Lower leg skin (tissue), 3 donors: ENCODE data around the gene STK10.

Source experiments
- POLR2A ChIP-seq, 2 donors: fragments of 450-650 bp; IDR thresholded peaks; one replicate each; pipeline ENCODE4 v1.6.1; 2016 to 2017; ENCODE audit warnings: antibody characterized with exemption in 2 of 2, mild to moderate bottlenecking in 1 of 2, moderate library complexity in 1 of 2
- TF ChIP-seq, protein P1 (sequence below), 3 donors: fragments of 450-650 bp; IDR thresholded peaks; one replicate each; pipeline ENCODE4 v1.5.1; 2016; ENCODE audit warnings: antibody characterized with exemption in 3 of 3, mild to moderate bottlenecking in 3 of 3, moderate library complexity in 2 of 3

DNA sequence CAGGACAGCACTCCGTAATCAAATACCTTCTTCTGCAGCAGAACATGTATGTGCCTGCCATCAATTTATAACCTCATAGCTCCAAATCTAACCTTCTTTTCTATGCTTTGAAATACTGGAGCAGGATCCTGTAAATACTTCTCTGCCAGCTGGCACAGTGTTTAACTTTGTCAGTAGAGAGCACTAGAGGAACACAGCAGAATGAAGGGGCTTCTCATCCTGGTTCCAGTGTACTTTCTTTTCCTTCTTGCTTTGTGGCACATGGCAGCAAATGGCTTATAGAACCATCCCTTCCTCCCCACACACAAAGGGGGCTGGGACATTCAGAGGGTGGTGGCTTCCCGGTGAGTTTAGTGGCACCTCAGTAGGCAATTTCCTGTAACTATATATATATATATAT lies 177.7 kb downstream of the STK10 start:
- no peak for TF ChIP-seq POLR2A (IDR thresholded peaks at IDR 0.05)
- TF ChIP-seq, protein P1, sequence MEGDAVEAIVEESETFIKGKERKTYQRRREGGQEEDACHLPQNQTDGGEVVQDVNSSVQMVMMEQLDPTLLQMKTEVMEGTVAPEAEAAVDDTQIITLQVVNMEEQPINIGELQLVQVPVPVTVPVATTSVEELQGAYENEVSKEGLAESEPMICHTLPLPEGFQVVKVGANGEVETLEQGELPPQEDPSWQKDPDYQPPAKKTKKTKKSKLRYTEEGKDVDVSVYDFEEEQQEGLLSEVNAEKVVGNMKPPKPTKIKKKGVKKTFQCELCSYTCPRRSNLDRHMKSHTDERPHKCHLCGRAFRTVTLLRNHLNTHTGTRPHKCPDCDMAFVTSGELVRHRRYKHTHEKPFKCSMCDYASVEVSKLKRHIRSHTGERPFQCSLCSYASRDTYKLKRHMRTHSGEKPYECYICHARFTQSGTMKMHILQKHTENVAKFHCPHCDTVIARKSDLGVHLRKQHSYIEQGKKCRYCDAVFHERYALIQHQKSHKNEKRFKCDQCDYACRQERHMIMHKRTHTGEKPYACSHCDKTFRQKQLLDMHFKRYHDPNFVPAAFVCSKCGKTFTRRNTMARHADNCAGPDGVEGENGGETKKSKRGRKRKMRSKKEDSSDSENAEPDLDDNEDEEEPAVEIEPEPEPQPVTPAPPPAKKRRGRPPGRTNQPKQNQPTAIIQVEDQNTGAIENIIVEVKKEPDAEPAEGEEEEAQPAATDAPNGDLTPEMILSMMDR (IDR thresholded peaks at IDR 0.05): no peak
